ENCODE measurements around the gene SEMA6D.

SEMA6D gene

DNA sequence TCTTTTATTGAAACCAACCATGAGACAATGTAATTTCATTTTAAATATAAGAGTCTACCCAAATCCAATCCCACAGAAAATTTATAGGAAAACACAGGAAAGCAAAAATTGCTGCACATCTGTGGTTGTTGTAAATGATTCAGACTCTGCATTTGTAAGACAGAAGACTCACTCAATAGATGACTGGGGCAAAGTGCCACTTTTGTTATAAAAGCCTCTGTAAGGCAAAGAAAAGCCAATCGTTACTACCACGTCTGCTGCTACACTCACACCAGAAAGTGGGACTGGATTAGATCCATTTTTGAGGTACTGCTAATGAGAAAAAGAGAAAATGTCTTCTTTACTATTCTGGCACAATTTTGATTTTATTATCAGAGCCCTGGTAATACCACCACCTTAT is 74.9 kb downstream of the SEMA6D start:
- no peak for DNase-seq

DNA sequence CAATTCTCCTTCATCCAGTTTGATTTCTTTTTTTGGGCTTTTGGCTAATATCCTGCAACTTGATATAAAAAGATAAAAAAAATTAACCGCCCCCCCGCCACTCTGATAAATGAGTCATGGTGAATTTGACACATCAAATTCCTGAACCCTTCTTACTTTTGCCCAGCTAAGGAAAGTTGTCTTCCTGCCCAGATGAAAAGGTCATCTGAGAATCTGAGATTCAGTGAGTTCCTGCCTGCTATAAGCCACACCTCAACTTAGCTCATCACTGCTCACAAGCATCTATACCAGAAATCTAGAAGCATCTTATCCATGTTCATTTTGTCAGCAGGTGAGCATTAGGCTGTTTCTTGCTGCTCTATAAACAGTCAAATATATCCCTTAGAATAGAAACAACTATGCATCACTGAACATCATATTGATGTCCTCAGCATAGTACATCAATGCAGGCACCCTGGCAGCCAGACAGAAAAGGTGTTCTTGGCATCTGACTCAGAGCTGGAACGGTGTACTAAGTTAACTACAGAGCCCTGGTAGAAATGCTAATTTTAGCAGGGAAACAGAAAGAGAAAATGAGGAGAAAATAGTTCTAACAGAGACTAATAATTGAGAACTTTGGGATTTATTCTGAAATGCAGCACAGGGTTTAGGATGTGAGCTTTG is 77.1 kb downstream of the SEMA6D start:
- no peak for DNase-seq

- DNase-seq = no peak
Measured at GRCh38 chr15:47795864-47796263, 78.6 kb downstream of the SEMA6D start.

GRCh38 chr15:47796339-47796738 is 79.0 kb downstream of the SEMA6D start:
- no peak for DNase-seq

DNA sequence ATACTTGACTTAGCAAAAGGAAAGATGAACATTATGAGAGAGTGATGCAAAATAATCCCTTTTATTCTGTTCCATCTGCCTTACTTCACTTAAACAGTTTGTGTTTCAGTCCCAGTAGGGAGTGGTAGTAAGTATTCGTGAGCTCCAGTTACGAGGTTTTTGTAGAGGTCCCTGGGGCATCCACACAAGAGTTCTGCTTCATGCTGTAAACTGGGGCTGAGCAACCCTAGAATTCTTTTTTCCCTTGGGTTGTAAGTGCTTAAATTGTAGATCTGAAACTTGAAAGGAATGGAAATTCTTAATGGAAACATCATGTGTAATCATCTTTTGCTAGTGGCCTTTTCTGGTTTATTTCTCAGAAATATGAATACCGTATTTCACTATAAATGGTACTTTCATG is 79.5 kb downstream of the SEMA6D start:
- DNase-seq = no peak

GRCh38 chr15:47801522-47801921 is 84.2 kb downstream of the SEMA6D start:
- no peak for DNase-seq

GRCh38 chr15:47802216-47802615 is 84.9 kb downstream of the SEMA6D start:
- no peak for DNase-seq

DNA sequence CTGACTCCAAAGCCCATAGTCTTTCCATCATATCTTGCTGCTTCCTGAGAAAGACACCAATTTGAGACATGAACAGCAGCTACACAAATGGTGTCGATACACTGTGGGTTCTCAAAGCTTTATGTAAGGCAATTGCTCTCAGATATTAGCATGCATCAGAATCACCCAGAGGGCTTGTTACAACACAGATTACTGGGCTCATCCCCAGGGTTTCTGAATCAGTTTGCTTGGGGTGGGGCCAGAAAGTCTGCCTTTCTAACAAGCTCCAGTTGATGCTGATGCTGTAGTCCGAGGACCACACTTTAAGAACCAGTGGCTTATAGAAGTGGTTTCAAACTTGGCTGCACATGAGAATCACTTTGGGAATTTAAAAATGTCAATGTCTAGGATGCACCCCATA is 86.5 kb downstream of the SEMA6D start:
- no peak for DNase-seq

GRCh38 chr15:47804733-47805132 is 87.4 kb downstream of the SEMA6D start:
- no peak for DNase-seq

- DNase-seq = no peak
Measured at GRCh38 chr15:47806008-47806407, 88.7 kb downstream of the SEMA6D start.

- DNase-seq = no peak
Measured at GRCh38 chr15:47811172-47811571, 93.9 kb downstream of the SEMA6D start.

DNA sequence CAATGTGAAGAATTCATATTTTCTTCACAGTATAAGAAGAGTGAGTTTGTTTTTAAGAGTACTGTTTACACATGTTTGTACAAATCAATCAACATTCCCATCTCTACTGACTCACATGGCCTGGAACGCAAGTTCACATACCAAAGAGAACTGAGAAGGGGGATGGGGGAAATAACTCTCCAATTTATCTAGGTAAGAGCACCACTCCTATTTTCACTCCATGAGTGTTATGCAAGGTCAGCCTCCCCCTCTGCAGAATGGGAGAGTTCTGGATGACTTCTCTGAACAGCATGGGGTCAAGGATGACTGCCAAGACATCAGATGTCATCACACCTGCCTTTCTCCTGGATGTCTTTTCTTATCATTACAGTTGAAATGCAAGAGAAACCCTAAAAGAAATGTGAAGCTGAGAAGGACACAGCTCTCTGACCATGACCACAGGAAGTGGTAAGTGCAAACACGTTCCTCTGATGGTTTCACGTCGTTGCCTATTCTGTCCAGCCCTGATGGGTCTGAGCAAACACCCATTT is 95.2 kb downstream of the SEMA6D start:
- peak in 1 of 2 experiments; percentile 7 for DNase-seq

DNA sequence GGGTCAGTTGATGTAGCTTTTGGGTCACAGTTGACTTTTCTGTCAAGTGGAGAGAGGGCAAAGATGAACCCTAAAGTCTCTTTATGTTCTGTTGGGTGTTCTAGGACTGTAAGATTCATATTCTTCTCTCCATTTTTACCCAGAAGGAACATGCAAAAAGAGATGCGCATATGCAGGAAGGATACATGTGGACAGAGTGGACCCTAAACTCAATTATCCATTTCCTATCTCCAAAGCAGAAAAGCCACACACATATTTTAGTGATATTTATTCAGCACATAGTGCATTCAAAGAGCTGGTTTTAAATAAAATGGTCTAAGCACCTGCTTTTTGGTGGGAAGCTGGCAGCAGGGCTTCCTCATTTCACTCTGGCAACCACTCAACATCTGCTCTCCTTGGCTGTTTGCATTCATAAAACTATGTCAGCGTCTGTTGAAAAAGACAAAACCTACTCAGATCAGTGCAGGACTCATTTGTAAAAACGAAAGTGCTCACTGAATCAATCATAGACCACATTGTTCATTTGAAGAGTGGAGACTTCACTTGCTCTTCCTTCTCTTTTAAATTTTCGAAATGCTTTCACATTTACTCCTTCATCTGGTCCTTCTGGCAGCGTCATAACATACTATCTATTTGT is 96.6 kb downstream of the SEMA6D start:
- no peak for DNase-seq

DNA sequence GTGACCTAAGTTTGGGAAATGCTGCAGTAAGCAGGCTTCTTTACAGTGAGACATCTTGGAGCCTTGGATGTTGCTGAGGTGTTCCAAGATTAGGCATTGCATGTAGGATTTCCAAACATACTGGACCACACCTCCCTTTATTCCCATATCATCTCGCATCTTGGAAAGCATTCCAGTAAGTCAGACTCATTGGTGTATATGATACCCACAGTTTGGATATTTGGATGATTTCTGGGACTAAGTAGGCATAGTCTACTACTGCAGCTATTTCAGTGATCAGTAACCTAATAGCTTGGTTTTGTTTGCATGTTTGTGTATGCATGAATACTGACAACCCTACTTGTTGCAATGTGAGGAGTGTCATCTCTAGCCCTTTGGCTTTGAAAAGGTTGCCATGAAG is 97.3 kb downstream of the SEMA6D start:
- no peak for DNase-seq

GRCh38 chr15:47817969-47818548 is 100.8 kb downstream of the SEMA6D start:
- DNase-seq = no peak

DNA sequence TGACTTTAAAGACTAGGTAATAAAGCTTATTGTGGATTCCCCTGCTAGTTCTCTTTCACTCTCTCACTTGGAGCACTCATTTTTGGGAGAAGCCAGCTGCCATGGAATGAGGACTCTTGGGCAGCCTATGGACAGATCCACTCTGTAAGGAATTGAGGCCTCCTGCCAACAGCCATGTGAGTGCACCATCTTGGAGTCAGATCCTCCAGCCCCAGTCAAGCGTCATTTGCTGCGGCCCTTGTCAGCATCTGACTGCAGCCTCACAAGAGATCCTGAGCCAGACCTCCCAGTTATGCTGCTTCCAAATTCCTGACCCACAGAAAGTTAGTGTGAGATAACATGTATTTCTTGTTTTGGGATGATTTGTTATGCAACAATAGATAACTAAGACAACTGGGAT is 101.9 kb downstream of the SEMA6D start:
- DNase-seq = no peak

- no peak for DNase-seq
Measured at GRCh38 chr15:47820057-47820746, 102.9 kb downstream of the SEMA6D start.

GRCh38 chr15:47820747-47821319 is 103.5 kb downstream of the SEMA6D start:
- no peak for DNase-seq

GRCh38 chr15:47822048-47822447 is 104.7 kb downstream of the SEMA6D start:
- no peak for DNase-seq
